ENCODE data around the gene CORO6.

GRCh38 chr17:29633886-29634285, 11.2 kb upstream of the CORO6 start:
- TF ChIP-seq CTCF (IDR thresholded peaks at IDR 0.05) (no peak), POLR2A (IDR thresholded peaks at IDR 0.05) (no peak)
